OCI-LY7 (cell line): ENCODE data around the gene RRBP1.

Experiments
- CTCF ChIP-seq: fragments of 200-600 bp; sonication (generic); conservative IDR thresholded peaks from 2 replicates; pipeline ENCODE4 v1.5.1; 2014; ENCODE audit warnings: mild to moderate bottlenecking, antibody characterized with exemption, low read length, moderate library complexity, mixed read lengths
- EZH2phosphoT487 ChIP-seq: fragments of 200-600 bp; sonication (generic); IDR thresholded peaks from 2 replicates; pipeline ENCODE4 v1.6.1; 2018; ENCODE audit warnings: low read depth, borderline replicate concordance, mild to moderate bottlenecking, mixed run types, antibody characterized with exemption, low read length, moderate library complexity, mixed read lengths

- TF ChIP-seq CTCF = no peak
- no peak for TF ChIP-seq EZH2phosphoT487
These were observed 60.6 kb downstream of the RRBP1 start for GRCh38 chr20:17621229-17621968.
